OCI-LY7 (cell line): ENCODE measurements around the gene IGFBP4. TPM values are rescaled to one million over a fixed set of nuclear protein-coding genes. Genes with fewer than 3 reads are reported as not detected.

Experiments used
- BruUV-seq: library from RNA; stranded (reverse); fragments of 400-500 nt; replicated peaks from 2 replicates; lab custom pipeline; 2021; lab: Mats Ljungman, UMichigan
- CTCF ChIA-PET: fragments of 300-600 bp; sonication (Branson Sonifier 250); formaldehyde crosslinking; loops from one replicate; lab custom pipeline; 2022; ENCODE audit warnings: antibody characterized with exemption; ENCODE audit not compliant: unreplicated experiment; lab: Charles Lee
- POLR2A ChIA-PET: fragments of 300-600 bp; sonication (Branson Sonifier 250); formaldehyde crosslinking; loops from one replicate; lab custom pipeline; 2022; ENCODE audit warnings: antibody characterized with exemption; lab: Charles Lee
- DNase-seq: peaks from one replicate; pipeline ENCODE4 v3.0.0-alpha.2; 2015; ENCODE audit warnings: low spot score
- H2AFZ ChIP-seq: fragments of 200-600 bp; sonication (generic), shearing (Covaris generic); 2 replicates; pipeline ENCODE4 v1.6.1; 2014; ENCODE audit warnings: mild to moderate bottlenecking, antibody characterized with exemption, low read length, moderate library complexity
- H3K27ac ChIP-seq: fragments of 200-600 bp; sonication (generic); 2 replicates; pipeline ENCODE4 v1.5.1; 2014; ENCODE audit warnings: mixed run types, low read depth, mild to moderate bottlenecking, moderate library complexity, low read length, inconsistent platforms; ENCODE audit not compliant: poor library complexity, severe bottlenecking
- H3K36me3 ChIP-seq: fragments of 200-600 bp; sonication (generic); 2 replicates; pipeline ENCODE4 v1.6.1; 2014; ENCODE audit warnings: mild to moderate bottlenecking, antibody characterized with exemption, low read length, moderate library complexity, mixed read lengths; ENCODE audit not compliant: insufficient read depth
- H3K4me1 ChIP-seq: fragments of 200-600 bp; sonication (generic); 2 replicates; pipeline ENCODE4 v1.5.1; 2014; ENCODE audit warnings: mild to moderate bottlenecking, low read length; ENCODE audit not compliant: insufficient read depth, poor library complexity, severe bottlenecking
- H3K4me2 ChIP-seq: fragments of 200-600 bp; sonication (generic); 2 replicates; pipeline ENCODE4 v1.6.1; 2014; ENCODE audit warnings: mild to moderate bottlenecking, low read length
- H3K4me3 ChIP-seq: fragments of 200-600 bp; sonication (generic); 2 replicates; pipeline ENCODE4 v1.5.1; 2014; ENCODE audit warnings: mild to moderate bottlenecking, low read depth, low read length; ENCODE audit not compliant: poor library complexity, severe bottlenecking
- H3K79me2 ChIP-seq: fragments of 200-600 bp; sonication (generic); 2 replicates; pipeline ENCODE4 v1.6.1; 2016; ENCODE audit warnings: low read depth, mild to moderate bottlenecking, low read length, moderate library complexity, mixed read lengths; ENCODE audit not compliant: insufficient read depth
- H3K9me2 ChIP-seq: fragments of 200-600 bp; sonication (generic); 2 replicates; pipeline ENCODE4 v1.6.1; 2016; ENCODE audit warnings: mild to moderate bottlenecking, low read length, mixed read lengths; ENCODE audit not compliant: insufficient read depth
- H3K9me3 ChIP-seq: fragments of 200-600 bp; sonication (generic); 2 replicates; pipeline ENCODE4 v1.6.1; 2014; ENCODE audit warnings: mild to moderate bottlenecking, mixed run types, low read length, mixed read lengths
- H4K20me1 ChIP-seq: fragments of 200-600 bp; sonication (generic); 2 replicates; pipeline ENCODE4 v1.6.1; 2014; ENCODE audit warnings: mild to moderate bottlenecking, antibody characterized with exemption, low read length, moderate library complexity, mixed read lengths; ENCODE audit not compliant: insufficient read depth
- EZH2phosphoT487 ChIP-seq: fragments of 200-600 bp; sonication (generic); IDR thresholded peaks from 2 replicates; pipeline ENCODE4 v1.6.1; 2018; ENCODE audit warnings: low read depth, borderline replicate concordance, mild to moderate bottlenecking, mixed run types, antibody characterized with exemption, low read length, moderate library complexity, mixed read lengths
- intact Hi-C: fragments of 100-400 bp; cut with micrococcal nuclease; formaldehyde crosslinking; loops from one replicate; pipeline ENCODE4 v1.10.0; 2022; ENCODE audit not compliant: unreplicated experiment
- total RNA-seq, 2 experiments: library from RNA; depleted of rRNA in 1 of 2; stranded (reverse); fragments of >200 nt in 1 of 2; shearing (Covaris generic) in 1 of 2; gene quantifications; 2 replicates each; pipeline ENCODE4 v1.2.3, GENCODE V29; 2014 to 2022
- TF ChIP-seq, protein P1 (sequence below): fragments of 200-600 bp; sonication (generic); conservative IDR thresholded peaks from 2 replicates; pipeline ENCODE4 v1.5.1; 2014; ENCODE audit warnings: mild to moderate bottlenecking, antibody characterized with exemption, low read length, moderate library complexity, mixed read lengths

Gene IGFBP4
- total RNA-seq, 2 experiments from 2014 or later: not detected

DNA sequence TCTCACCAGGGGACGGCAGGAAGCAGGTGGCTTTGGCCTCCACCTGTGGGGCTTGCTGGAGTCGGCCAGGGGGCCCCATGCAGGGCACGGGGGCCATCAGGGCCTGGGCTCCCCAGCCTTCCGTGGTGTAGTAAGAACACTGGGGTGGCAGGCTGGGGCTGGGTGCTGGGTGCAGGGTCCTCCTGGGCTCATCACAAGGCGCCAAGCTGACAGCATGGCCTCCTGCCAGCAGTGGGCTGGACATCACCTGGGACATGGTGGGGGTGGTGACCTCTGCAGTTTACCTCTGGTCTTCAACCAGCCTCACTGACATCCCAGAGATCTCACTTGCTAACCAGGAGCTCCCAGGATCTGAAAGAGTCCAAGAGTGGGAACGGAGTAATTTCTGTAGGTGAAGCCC, 52.9 kb downstream of the IGFBP4 start:
- H3K9me3 ChIP-seq: no peaks in the 10 kb centered on the region
- H3K79me2 ChIP-seq: no peaks in the 10 kb centered on the region
- intact Hi-C loops: no loop called here
- H3K36me3 ChIP-seq: no peaks in the 10 kb centered on the region
- no TSS peak for BruUV-seq
- no peak overlapping the region for H3K4me2 ChIP-seq
- peaks cover under 1% of the 10 kb centered on the region for H3K4me1 ChIP-seq
- no peak overlapping the region for H3K27ac ChIP-seq
- ChIA-PET CTCF (no interaction called here), POLR2A (no interaction called here)
- no peaks in the 10 kb centered on the region for H4K20me1 ChIP-seq
- no peaks in the 10 kb centered on the region for H3K9me2 ChIP-seq
- TF ChIP-seq, protein P1, sequence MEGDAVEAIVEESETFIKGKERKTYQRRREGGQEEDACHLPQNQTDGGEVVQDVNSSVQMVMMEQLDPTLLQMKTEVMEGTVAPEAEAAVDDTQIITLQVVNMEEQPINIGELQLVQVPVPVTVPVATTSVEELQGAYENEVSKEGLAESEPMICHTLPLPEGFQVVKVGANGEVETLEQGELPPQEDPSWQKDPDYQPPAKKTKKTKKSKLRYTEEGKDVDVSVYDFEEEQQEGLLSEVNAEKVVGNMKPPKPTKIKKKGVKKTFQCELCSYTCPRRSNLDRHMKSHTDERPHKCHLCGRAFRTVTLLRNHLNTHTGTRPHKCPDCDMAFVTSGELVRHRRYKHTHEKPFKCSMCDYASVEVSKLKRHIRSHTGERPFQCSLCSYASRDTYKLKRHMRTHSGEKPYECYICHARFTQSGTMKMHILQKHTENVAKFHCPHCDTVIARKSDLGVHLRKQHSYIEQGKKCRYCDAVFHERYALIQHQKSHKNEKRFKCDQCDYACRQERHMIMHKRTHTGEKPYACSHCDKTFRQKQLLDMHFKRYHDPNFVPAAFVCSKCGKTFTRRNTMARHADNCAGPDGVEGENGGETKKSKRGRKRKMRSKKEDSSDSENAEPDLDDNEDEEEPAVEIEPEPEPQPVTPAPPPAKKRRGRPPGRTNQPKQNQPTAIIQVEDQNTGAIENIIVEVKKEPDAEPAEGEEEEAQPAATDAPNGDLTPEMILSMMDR: no peak
- TF ChIP-seq EZH2phosphoT487: no peak
- DNase-seq: no peak
- H3K4me3 ChIP-seq: no peak overlapping the region
- no peak overlapping the region for H2AFZ ChIP-seq

DNA sequence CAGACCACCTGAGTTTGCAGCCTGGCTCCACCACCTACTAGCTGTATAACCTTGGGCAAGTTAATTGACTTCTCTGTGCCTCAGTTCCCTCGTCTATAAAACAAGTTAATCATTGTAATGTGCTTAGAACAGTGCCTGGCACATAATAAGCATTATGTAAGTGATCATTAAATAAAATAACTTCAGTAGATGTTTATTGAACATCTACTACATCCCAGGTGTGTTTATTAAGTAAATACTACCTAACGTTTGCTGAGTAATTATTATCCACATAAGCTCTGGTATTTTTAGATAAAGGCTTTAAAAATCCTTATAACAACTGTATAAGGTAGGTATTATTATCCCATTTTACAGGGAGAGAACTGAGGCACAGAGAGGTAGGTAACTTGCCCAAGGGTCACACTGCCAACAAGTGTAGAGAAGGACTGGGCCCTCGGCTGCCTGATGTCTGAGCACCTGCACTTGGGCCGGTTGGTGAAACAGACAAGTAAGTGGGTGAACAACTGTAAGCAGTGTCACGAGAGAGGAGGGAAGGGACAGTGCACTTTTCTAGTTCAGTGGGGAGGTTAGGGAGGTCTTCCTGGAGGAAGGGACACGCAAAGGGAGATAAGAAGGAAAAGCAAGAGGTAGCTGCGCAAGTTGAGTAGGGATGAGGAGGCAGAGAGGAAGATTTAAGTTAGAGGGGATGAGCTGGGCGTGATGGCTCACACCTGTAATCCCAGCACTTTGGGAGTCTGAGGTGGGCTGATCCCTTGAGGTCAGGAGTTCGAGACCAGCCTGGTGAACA, 53.6 kb downstream of the IGFBP4 start:
- ChIA-PET POLR2A (interaction anchor here (0.6 kb wide), 1 partner anchor 131 kb away, joined by 4 read pairs; no protein-coding TSS in a partner anchor), CTCF (no interaction called here)
- BruUV-seq: no TSS peak
- Histone ChIP-seq H4K20me1 (no peaks in the 10 kb centered on the region), H3K4me3 (no peak overlapping the region), H3K9me3 (no peaks in the 10 kb centered on the region), H2AFZ (no peak overlapping the region), H3K4me1 (no peaks in the 10 kb centered on the region), H3K27ac (no peak overlapping the region), H3K79me2 (no peaks in the 10 kb centered on the region), H3K4me2 (no peak overlapping the region), H3K9me2 (no peaks in the 10 kb centered on the region), H3K36me3 (no peaks in the 10 kb centered on the region)
- no peak for TF ChIP-seq EZH2phosphoT487
- TF ChIP-seq, protein P1: no peak
- intact Hi-C loops: no loop called here
- no peak for DNase-seq

DNA sequence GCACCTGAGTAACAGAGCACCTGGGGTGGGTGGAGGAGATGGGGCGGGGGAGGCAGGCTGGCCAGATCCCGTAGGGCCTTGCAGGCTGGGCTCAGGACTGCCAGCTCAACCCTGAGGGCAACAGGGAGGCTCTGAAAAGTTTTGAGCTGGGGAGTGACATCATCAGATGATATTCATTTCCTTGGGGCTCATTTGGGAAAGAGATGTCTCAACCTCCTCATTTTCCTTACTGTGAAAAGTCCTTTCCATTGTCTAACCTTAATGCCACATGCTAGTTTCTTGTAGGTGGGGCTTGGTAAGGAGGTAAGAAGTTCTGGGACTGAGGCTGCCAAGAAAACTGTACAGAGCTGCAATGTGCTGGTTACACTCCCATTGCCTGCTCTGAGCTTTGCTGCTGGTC, 54.4 kb downstream of the IGFBP4 start:
- ChIA-PET CTCF (interaction anchor here (0.5 kb wide), 1 partner anchor 41 kb away, joined by 3 read pairs; no protein-coding TSS in a partner anchor), POLR2A (interaction anchor here (0.6 kb wide), 1 partner anchor 130 kb away, joined by 4 read pairs; no protein-coding TSS in a partner anchor)
- no peaks in the 10 kb centered on the region for H4K20me1 ChIP-seq
- H3K9me2 ChIP-seq: no peaks in the 10 kb centered on the region
- no peaks in the 10 kb centered on the region for H3K36me3 ChIP-seq
- no peak for DNase-seq
- BruUV-seq: no TSS peak
- TF ChIP-seq, protein P1: no peak
- H3K9me3 ChIP-seq: no peaks in the 10 kb centered on the region
- H3K4me1 ChIP-seq: no peaks in the 10 kb centered on the region
- no peak overlapping the region for H2AFZ ChIP-seq
- H3K79me2 ChIP-seq: no peaks in the 10 kb centered on the region
- H3K4me2 ChIP-seq: no peak overlapping the region
- H3K27ac ChIP-seq: no peak overlapping the region
- intact Hi-C loops: no loop called here
- H3K4me3 ChIP-seq: no peak overlapping the region
